ENCODE measurements around the gene ZFYVE1. TPM values are rescaled to one million over a fixed set of nuclear protein-coding genes. Genes with fewer than 3 reads are reported as not detected.
"Not testable (repeated sequence)": the region's sequence is repeated elsewhere in the genome, so short reads cannot be mapped to it uniquely, and the experiment has no call there.

ZFYVE1 gene
- total RNA-seq, 1 experiment from 2014 or later = 13.0 TPM

DNA sequence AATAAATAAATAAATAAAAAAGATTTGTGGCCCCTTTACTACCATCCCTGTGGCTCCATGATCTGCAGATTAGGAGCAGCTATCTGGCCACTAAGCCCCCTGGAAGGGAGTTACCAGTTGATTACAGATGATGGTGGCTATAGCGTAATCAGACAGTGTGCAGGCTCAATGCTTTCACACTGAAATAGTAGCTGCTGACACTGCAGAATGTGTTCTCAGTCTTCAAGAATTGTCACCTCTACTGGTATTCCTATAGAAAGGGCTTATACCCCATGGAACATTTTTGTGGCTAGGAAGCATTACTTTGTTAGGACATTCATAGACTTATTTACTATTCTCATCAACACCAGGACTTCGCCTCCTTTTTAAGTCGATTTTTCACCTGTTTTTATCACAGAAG, 69.7 kb downstream of the ZFYVE1 start:
- peaks cover 53% of the 10 kb centered on the region for H3K36me3 ChIP-seq (ENCODE audit: low read depth, low read length)
- H3K27ac ChIP-seq (ENCODE audit: low read length) = no peak overlapping the region
- intact Hi-C loops (cut with micrococcal nuclease) = no loop called here
- no peaks in the 10 kb centered on the region for H3K27me3 ChIP-seq (ENCODE audit: low read length)
- ChIA-PET POLR2A (ENCODE audit: unreplicated experiment) (no interaction called here), CTCF (no interaction called here)
- no TSS peak for BruUV-seq (replicated peaks)
- ATAC-seq = no peak
- no peak overlapping the region for H2AFZ ChIP-seq (ENCODE audit: low read length)
- H3K9me3 ChIP-seq (ENCODE audit: low read length) = no peaks in the 10 kb centered on the region
- H3K9me2 ChIP-seq (replicated peaks; ENCODE audit: low read length) = no peaks in the 10 kb centered on the region
- DNase-seq = no peak
- no peaks in the 10 kb centered on the region for H4K20me1 ChIP-seq (ENCODE audit: low read length)
- H3K79me2 ChIP-seq (ENCODE audit: low read length) = no peaks in the 10 kb centered on the region
- H3F3A ChIP-seq (ENCODE audit: low read length, unreplicated experiment) = peaks cover 11% of the 10 kb centered on the region
- TF ChIP-seq EZH2phosphoT487 (IDR thresholded peaks at IDR 0.05; ENCODE audit: borderline replicate concordance, low read length) = no peak
- no peak for TF ChIP-seq EZH2 (IDR thresholded peaks at IDR 0.05; ENCODE audit: low read length, unreplicated experiment)
- TF ChIP-seq, protein P1, sequence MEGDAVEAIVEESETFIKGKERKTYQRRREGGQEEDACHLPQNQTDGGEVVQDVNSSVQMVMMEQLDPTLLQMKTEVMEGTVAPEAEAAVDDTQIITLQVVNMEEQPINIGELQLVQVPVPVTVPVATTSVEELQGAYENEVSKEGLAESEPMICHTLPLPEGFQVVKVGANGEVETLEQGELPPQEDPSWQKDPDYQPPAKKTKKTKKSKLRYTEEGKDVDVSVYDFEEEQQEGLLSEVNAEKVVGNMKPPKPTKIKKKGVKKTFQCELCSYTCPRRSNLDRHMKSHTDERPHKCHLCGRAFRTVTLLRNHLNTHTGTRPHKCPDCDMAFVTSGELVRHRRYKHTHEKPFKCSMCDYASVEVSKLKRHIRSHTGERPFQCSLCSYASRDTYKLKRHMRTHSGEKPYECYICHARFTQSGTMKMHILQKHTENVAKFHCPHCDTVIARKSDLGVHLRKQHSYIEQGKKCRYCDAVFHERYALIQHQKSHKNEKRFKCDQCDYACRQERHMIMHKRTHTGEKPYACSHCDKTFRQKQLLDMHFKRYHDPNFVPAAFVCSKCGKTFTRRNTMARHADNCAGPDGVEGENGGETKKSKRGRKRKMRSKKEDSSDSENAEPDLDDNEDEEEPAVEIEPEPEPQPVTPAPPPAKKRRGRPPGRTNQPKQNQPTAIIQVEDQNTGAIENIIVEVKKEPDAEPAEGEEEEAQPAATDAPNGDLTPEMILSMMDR (conservative IDR thresholded peaks at IDR 0.05; ENCODE audit: low read depth, low read length) = no peak
- no peak overlapping the region for H3K4me2 ChIP-seq (ENCODE audit: low read length)
- peaks cover 18% of the 10 kb centered on the region for H3K4me1 ChIP-seq (ENCODE audit: insufficient read depth, low read length)
- no peak overlapping the region for H3K9ac ChIP-seq (ENCODE audit: low read length)
- H3K4me3 ChIP-seq (ENCODE audit: low read length) = no peak overlapping the region

DNA sequence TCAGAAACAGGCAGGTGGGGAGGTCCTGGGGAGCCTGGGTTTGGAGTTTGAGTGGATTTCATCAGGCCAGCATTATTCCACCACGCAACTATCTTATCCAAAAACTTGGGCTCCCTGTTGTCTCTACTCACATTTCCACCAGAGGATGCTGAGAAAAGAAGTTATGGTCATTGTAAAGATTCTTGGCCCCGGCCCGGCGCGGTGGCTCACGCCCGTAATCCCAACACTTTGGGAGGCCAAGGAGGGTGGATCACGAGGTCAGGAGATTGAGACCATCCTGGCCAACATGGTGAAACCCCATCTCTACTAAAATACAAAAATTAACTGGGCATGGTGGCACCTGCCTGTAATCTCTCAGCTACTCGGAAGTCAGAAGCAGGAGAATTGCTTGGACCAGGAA, 70.2 kb downstream of the ZFYVE1 start:
- H3K27ac ChIP-seq (ENCODE audit: low read length); H3K27me3 ChIP-seq (ENCODE audit: low read length); H3K4me2 ChIP-seq (ENCODE audit: low read length); intact Hi-C loops (cut with micrococcal nuclease); POLR2A ChIA-PET (ENCODE audit: unreplicated experiment); H4K20me1 ChIP-seq (ENCODE audit: low read length); H3K4me3 ChIP-seq (ENCODE audit: low read length); H2AFZ ChIP-seq (ENCODE audit: low read length); DNase-seq; H3K9me3 ChIP-seq (ENCODE audit: low read length); H3F3A ChIP-seq (ENCODE audit: low read length, unreplicated experiment); H3K79me2 ChIP-seq (ENCODE audit: low read length); BruUV-seq (replicated peaks); CTCF ChIA-PET; H3K9me2 ChIP-seq (replicated peaks; ENCODE audit: low read length); H3K9ac ChIP-seq (ENCODE audit: low read length); ATAC-seq: not testable (repeated sequence)
- Histone ChIP-seq H3K4me1 (ENCODE audit: insufficient read depth, low read length) (peaks cover 13% of the 10 kb centered on the region), H3K36me3 (ENCODE audit: low read depth, low read length) (peaks cover 55% of the 10 kb centered on the region)

DNA sequence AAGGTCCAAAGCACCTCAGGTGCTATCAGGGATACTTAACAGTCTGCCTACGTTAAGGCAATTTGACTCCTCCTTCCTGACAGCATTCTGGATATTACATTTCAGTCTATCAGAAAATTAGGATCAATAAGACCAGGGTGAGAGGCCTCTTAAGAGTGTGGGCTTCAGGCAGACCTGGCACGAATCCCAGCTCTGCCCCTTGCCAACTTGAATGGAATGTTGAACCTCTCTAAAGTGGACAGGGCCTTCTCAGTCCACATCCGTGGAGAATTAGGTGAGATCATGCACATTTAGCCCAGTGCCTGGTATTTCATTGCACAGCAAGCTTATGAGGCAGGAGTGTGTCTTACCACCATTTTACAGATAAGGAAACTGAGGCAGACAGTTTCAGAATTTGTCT, 74.7 kb downstream of the ZFYVE1 start:
- CTCF ChIA-PET = no interaction called here
- intact Hi-C loops (cut with micrococcal nuclease) = no loop called here
- ATAC-seq (no peak), DNase-seq (no peak)
- Histone ChIP-seq H3K27ac (ENCODE audit: low read length) (no peak overlapping the region), H3K4me3 (ENCODE audit: low read length) (no peak overlapping the region), H3K27me3 (ENCODE audit: low read length) (no peaks in the 10 kb centered on the region), H3K9ac (ENCODE audit: low read length) (no peak overlapping the region), H3K4me1 (ENCODE audit: insufficient read depth, low read length) (peaks cover 2% of the 10 kb centered on the region; the same call in 1 of the 2 replicates), H4K20me1 (ENCODE audit: low read length) (no peaks in the 10 kb centered on the region), H3K4me2 (ENCODE audit: low read length) (no peak overlapping the region), H3K79me2 (ENCODE audit: low read length) (no peaks in the 10 kb centered on the region), H2AFZ (ENCODE audit: low read length) (no peak overlapping the region), H3F3A (ENCODE audit: low read length, unreplicated experiment) (no peaks in the 10 kb centered on the region), H3K9me2 (replicated peaks; ENCODE audit: low read length) (no peaks in the 10 kb centered on the region), H3K36me3 (ENCODE audit: low read depth, low read length) (peaks cover 29% of the 10 kb centered on the region), H3K9me3 (ENCODE audit: low read length) (no peaks in the 10 kb centered on the region)
- BruUV-seq (replicated peaks) = no TSS peak
- no peak for TF ChIP-seq EZH2 (IDR thresholded peaks at IDR 0.05; ENCODE audit: low read length, unreplicated experiment)
- TF ChIP-seq, protein P1 (conservative IDR thresholded peaks at IDR 0.05; ENCODE audit: low read depth, low read length) = no peak
- no peak for TF ChIP-seq EZH2phosphoT487 (IDR thresholded peaks at IDR 0.05; ENCODE audit: borderline replicate concordance, low read length)
- POLR2A ChIA-PET (ENCODE audit: unreplicated experiment) = no interaction called here
